Neutrophil (primary cell): ENCODE measurements around the gene PPIL4.
A peak's percentile ranks its signal among the peaks of the same experiment; 100 is the strongest.

Experiments
- H3K27ac ChIP-seq: fragments of 200-600 bp; sonication (generic); 2 replicates; pipeline ENCODE4 v1.5.1; 2016; ENCODE audit warnings: mild to moderate bottlenecking, moderate library complexity
- H3K27me3 ChIP-seq: fragments of 200-600 bp; sonication (generic); 2 replicates; pipeline ENCODE4 v1.6.0; 2016; ENCODE audit warnings: mild to moderate bottlenecking
- H3K36me3 ChIP-seq: fragments of 200-600 bp; sonication (generic); 2 replicates; pipeline ENCODE4 v1.5.1; 2017
- H3K4me1 ChIP-seq, 2 experiments: fragments of 200-600 bp in 1 of 2; sonication (generic) in 1 of 2; 1 replicate in 1 of 2; 2 replicates in 1 of 2; pipeline versions ENCODE4 v1.5.1 to v1.6.1; 2013 to 2016; ENCODE audit warnings: low read depth in 1 of 2, low read length in 1 of 2, mild to moderate bottlenecking in 1 of 2, moderate library complexity in 1 of 2; ENCODE audit not compliant: control insufficient read depth in 1 of 2, insufficient read depth in 1 of 2
- H3K4me3 ChIP-seq, 2 experiments: fragments of 200-600 bp in 1 of 2; sonication (generic) in 1 of 2; 1 replicate in 1 of 2; 2 replicates in 1 of 2; pipeline ENCODE4 v1.5.1; 2013 to 2016; ENCODE audit warnings: low read depth in 1 of 2, low read length in 1 of 2, mild to moderate bottlenecking in 1 of 2, moderate library complexity in 1 of 2
- H3K9me3 ChIP-seq: fragments of 200-600 bp; sonication (generic); 2 replicates; pipeline ENCODE4 v1.5.1; 2016
- TF ChIP-seq, protein P1 (sequence below): fragments of 200-600 bp; sonication (generic); IDR thresholded peaks from 2 replicates; pipeline ENCODE4 v1.5.1; 2016; ENCODE audit warnings: antibody characterized with exemption

Gene PPIL4

DNA sequence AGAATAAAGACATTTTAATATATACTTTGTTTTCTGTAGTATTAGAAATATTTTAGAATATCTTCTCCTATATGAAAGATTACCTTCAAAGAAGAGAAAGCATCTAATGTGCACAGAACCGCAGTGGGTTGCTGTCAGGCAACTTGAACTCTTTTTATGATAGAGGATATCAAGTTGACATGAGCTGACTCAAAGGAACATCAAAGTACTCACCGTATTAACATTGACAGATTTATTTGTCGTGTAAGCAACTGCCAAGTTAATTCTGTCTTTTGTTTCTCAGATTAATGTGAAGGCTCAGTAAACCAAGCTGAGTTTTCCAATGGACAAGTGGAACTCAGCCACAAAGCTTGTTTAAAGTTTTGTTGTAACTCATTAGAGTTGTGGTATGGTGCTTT, 18.1 kb upstream of the PPIL4 start:
- Histone ChIP-seq H3K9me3 (no peaks in the 10 kb centered on the region), H3K27me3 (peaks cover 50% of the 10 kb centered on the region), H3K4me3 (no peak overlapping the region), H3K27ac (no peak overlapping the region), H3K4me1 (peaks cover 14 to 17% of the 10 kb centered on the region in 2 experiments), H3K36me3 (no peaks in the 10 kb centered on the region)
- TF ChIP-seq, protein P1, sequence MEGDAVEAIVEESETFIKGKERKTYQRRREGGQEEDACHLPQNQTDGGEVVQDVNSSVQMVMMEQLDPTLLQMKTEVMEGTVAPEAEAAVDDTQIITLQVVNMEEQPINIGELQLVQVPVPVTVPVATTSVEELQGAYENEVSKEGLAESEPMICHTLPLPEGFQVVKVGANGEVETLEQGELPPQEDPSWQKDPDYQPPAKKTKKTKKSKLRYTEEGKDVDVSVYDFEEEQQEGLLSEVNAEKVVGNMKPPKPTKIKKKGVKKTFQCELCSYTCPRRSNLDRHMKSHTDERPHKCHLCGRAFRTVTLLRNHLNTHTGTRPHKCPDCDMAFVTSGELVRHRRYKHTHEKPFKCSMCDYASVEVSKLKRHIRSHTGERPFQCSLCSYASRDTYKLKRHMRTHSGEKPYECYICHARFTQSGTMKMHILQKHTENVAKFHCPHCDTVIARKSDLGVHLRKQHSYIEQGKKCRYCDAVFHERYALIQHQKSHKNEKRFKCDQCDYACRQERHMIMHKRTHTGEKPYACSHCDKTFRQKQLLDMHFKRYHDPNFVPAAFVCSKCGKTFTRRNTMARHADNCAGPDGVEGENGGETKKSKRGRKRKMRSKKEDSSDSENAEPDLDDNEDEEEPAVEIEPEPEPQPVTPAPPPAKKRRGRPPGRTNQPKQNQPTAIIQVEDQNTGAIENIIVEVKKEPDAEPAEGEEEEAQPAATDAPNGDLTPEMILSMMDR = no peak

GRCh38 chr6:149563203-149563927, 17.5 kb upstream of the PPIL4 start:
- peaks cover 14 to 17% of the 10 kb centered on the region in 2 experiments for H3K4me1 ChIP-seq
- H3K36me3 ChIP-seq = no peaks in the 10 kb centered on the region
- no peak overlapping the region for H3K27ac ChIP-seq
- no peaks in the 10 kb centered on the region for H3K9me3 ChIP-seq
- peaks cover 56% of the 10 kb centered on the region for H3K27me3 ChIP-seq
- TF ChIP-seq, protein P1 = no peak
- no peak overlapping the region for H3K4me3 ChIP-seq

DNA sequence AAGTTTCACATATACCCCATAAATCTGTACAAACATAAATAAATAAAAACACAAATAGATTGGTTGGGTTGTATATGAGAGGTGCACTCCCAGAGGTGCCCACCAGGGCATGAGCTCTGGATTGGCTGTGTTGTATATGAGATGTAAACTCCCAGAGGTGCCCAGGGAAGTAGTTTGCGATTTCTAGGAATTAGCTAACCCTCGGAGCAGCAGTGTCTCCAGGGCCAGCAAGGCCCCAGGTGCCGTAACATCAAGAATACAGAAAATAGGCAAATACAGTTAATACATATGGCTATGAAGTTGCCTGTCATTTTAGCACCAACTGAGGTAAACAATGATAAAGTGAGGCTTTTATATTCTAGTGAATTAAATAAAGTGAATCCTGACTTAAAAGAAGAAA, 14.9 kb upstream of the PPIL4 start:
- peaks cover 75% of the 10 kb centered on the region for H3K27me3 ChIP-seq
- peaks cover 6 to 9% of the 10 kb centered on the region in 2 experiments for H3K4me1 ChIP-seq
- no peak overlapping the region for H3K4me3 ChIP-seq
- TF ChIP-seq, protein P1 = peak; percentile 36
- H3K36me3 ChIP-seq = no peaks in the 10 kb centered on the region
- no peaks in the 10 kb centered on the region for H3K9me3 ChIP-seq
- H3K27ac ChIP-seq = no peak overlapping the region

DNA sequence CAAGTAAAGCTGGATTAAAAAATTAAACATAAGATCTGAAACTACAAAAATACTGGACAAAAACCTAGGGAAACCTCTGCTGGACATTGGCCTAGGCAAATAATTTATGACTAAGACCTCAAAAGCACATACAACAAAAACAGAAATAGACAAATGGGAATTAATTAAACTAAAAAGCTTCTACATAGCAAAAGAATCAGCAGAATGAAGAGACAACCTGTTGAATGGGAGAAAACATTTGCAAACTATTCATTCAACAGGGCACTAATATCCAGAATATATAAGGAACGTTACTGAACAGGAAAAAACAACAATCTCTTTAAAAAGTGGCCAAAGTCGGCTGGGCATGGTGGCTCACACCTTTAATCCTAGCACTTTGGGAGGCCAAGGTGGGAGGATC, 13.5 kb upstream of the PPIL4 start:
- Histone ChIP-seq H3K4me1 (no peaks in the 10 kb centered on the region), H3K36me3 (no peaks in the 10 kb centered on the region), H3K4me3 (no peak overlapping the region), H3K27me3 (peaks cover 79% of the 10 kb centered on the region), H3K9me3 (no peaks in the 10 kb centered on the region), H3K27ac (no peak overlapping the region)
- TF ChIP-seq, protein P1 = no peak

DNA sequence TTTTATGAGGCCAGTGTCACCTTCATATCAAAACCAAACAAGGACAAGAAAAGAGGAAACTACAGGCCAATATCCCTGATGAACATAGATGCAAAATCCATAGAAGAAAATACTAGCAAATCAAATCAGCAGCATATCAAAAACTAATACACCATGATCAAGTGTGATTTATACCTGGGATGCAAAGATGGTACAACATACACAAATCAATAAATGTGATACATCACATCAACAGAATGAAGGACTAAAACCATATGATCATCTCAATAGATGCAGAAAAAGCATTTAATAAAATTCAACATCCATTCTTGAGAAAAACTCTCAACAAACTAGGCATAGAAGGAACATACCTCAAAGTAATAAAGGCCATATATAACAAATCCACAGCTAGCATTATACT, 12.2 kb upstream of the PPIL4 start:
- Histone ChIP-seq H3K27me3 (peaks cover 72% of the 10 kb centered on the region), H3K27ac (no peak overlapping the region), H3K36me3 (no peaks in the 10 kb centered on the region), H3K4me1 (no peaks in the 10 kb centered on the region), H3K4me3 (no peak overlapping the region), H3K9me3 (no peaks in the 10 kb centered on the region)
- TF ChIP-seq, protein P1 = no peak
